Hepatic stellate cell (primary cell): Measurements from ENCODE around the gene DCAF8.

ENCODE experiments used
- DNase-seq: peaks from one replicate; pipeline ENCODE4 v3.0.0; 2011; ENCODE audit warnings: low spot score

The DCAF8 gene

GRCh38 chr1:160261556-160261892 lies 825 bp downstream of the DCAF8 start:
- DNase-seq: peak; percentile 78

- peak; percentile 57 for DNase-seq
Observed at GRCh38 chr1:160260406-160261382, 1.7 kb downstream of the DCAF8 start.

GRCh38 chr1:160258177-160258798 lies 4.1 kb downstream of the DCAF8 start:
- no peak for DNase-seq

GRCh38 chr1:160257411-160258015 lies 4.8 kb downstream of the DCAF8 start:
- DNase-seq: no peak

DNA sequence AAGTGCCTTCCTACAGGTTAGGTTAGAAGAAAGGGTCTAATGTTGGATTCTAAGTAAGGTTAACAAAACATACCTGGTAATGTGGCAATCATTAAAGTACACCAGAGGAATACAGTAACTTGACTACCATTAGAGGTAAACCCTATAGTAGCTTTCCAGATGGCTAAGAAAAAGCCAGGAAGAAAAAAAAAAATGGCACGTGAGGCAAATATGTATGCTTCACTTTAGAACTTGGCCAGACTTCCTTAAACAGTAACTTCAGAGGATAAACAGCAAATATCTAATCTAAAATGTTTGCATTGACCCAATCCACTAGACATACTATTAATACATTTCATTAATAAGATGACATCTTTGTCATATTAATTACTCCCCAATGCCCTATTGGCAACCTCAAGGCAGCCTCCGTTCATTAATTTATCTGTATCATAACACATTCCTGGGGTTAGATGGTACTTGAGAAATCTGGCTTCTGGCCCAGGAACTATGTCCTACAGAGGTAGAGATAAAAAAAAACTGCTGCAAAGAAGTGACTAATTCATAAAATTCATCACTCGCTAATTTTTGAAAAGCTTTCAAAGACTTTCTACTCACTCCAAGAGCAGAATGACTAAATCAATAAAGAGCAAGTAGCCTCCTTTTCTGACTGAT lies 5.8 kb downstream of the DCAF8 start:
- DNase-seq: peak; percentile 29

DNA sequence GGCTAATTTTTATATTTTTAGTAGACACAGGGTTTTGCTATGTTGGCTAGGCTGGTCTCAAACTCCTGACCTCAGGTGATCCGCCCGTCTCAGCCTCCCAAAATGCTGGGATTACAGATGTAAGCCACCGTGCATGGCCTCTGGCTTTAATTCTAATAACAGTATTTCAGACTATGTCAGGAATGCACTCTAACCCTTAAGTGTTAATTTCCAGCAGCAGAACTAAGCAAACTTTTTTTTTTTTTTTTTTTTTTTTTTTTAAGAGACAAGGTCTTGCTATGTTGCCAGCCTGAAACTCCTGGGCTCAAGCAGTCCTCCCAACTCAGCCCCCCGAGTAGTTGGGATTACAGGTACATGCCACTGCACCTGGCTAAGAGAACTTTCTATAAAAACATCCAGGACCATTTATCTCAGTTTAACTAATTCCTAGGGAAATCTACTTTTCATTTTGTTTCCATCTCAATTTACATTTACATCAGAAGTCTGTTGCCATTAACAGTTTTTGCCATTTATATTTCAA lies 6.5 kb downstream of the DCAF8 start:
- DNase-seq: no peak

- DNase-seq: peak; percentile 52
Observed at GRCh38 chr1:160251687-160252526, 10.4 kb downstream of the DCAF8 start.

DNA sequence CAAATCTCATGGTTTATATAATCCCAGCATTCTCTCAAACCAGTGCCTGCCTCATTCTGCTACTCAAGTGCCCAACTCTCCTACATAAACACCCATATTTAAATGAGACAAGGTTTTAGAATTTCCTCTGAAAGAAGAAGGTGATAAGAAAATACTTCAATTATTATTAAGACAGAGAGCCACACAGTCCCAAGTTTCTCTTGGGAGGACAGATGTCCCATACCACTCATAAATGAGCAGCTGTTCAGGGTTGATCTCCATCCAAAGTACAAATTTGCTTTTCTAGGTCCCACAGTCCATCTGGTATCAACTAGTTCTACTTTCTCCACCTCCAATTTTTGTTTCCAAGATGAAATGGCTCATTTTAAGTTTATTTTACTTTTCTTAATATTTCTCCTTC lies 11.3 kb downstream of the DCAF8 start:
- no peak for DNase-seq

DNA sequence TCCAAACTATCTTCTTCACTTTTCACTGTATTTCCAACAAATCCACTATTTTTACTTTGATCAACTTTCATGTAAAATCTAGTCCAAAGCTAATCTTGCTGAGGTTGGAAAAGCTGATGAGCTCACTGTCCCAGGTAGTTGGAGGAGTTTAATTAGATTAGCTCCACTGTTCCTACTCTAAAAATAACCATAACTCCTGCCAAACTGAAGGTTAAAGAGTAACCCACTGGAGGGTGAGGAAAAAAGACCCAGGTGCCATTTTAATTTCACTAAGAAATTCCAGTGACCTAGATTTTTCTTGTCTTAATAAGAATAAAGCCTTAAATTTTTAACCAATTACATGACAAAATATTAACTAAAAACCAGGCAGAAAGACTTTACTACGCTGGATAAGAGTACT lies 15.3 kb downstream of the DCAF8 start:
- DNase-seq: no peak

- no peak for DNase-seq
Observed at GRCh38 chr1:160245434-160245833, 16.9 kb downstream of the DCAF8 start.

- no peak for DNase-seq
Observed at GRCh38 chr1:160244209-160244608, 18.1 kb downstream of the DCAF8 start.

- DNase-seq: no peak
Observed at GRCh38 chr1:160243767-160244166, 18.6 kb downstream of the DCAF8 start.

GRCh38 chr1:160239582-160240299 lies 22.6 kb downstream of the DCAF8 start:
- no peak for DNase-seq

- DNase-seq: no peak
Observed at GRCh38 chr1:160238408-160238807, 23.9 kb downstream of the DCAF8 start.

GRCh38 chr1:160237558-160237957 lies 24.8 kb downstream of the DCAF8 start:
- DNase-seq: no peak

DNA sequence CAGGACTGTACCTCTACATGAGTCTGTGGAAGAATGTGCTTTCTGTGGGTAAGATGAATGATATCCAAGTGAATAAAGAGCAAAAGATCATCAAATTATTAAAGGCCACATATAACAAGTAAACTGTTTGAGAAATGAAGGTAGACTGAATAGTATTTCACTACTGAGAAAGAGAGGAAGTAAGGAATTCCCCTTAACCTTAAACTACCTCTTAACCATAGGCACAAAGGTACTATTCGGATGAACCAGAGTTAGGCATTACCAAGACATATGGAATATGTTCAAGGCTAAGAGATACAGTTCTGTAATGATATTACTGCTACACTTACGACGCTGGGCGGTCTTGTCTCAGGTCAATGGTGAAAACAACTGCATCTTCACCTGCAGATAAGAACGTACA lies 25.5 kb downstream of the DCAF8 start:
- no peak for DNase-seq

DNA sequence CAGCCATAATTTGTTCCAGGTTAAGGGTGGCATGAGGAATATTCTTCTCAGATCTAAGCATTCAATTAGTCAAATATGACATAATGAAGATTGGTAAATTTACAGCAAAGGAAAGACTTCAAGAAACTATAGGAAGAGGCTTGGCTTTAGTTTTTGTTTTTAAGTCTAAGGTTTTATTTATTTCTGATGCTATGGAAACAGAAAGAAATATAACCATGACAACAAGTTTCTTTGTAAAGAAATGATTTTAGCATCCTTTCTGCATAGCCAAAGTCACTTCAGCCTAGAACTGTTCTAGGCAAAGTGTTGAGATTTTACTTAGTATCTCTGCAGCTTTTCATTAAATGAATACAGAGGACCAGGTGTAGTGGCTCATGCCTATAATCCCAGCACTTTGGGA lies 29.4 kb downstream of the DCAF8 start:
- DNase-seq: no peak

GRCh38 chr1:160228431-160228830 lies 33.9 kb downstream of the DCAF8 start:
- no peak for DNase-seq

GRCh38 chr1:160227561-160227960 lies 34.8 kb downstream of the DCAF8 start:
- no peak for DNase-seq

GRCh38 chr1:160227034-160227433 lies 35.3 kb downstream of the DCAF8 start:
- DNase-seq: no peak

GRCh38 chr1:160226623-160227022 lies 35.7 kb downstream of the DCAF8 start:
- DNase-seq: no peak
